ENCODE measurements around the gene SMIM5. TPM values are rescaled to one million over a fixed set of nuclear protein-coding genes. Genes with fewer than 3 reads are reported as not detected.
A peak's percentile ranks its signal among the peaks of the same experiment; 100 is the strongest.

The SMIM5 gene
- total RNA-seq, 6 donors from 2014 or later = 1.9 to 7.3 (median 3.3) TPM

- TF ChIP-seq, protein P1, sequence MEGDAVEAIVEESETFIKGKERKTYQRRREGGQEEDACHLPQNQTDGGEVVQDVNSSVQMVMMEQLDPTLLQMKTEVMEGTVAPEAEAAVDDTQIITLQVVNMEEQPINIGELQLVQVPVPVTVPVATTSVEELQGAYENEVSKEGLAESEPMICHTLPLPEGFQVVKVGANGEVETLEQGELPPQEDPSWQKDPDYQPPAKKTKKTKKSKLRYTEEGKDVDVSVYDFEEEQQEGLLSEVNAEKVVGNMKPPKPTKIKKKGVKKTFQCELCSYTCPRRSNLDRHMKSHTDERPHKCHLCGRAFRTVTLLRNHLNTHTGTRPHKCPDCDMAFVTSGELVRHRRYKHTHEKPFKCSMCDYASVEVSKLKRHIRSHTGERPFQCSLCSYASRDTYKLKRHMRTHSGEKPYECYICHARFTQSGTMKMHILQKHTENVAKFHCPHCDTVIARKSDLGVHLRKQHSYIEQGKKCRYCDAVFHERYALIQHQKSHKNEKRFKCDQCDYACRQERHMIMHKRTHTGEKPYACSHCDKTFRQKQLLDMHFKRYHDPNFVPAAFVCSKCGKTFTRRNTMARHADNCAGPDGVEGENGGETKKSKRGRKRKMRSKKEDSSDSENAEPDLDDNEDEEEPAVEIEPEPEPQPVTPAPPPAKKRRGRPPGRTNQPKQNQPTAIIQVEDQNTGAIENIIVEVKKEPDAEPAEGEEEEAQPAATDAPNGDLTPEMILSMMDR (IDR thresholded peaks at IDR 0.05) = peak; percentile 30 to 69 (median 58)
- TF ChIP-seq EP300 (IDR thresholded peaks at IDR 0.05) = no peak
- no peak for TF ChIP-seq POLR2AphosphoS5 (IDR thresholded peaks at IDR 0.05)
- no peak for TF ChIP-seq POLR2A (IDR thresholded peaks at IDR 0.05)
- Histone ChIP-seq H3K27me3 (no peaks in the 10 kb centered on the region), H3K36me3 (peaks cover 11 to 66% (median 32%) of the 10 kb centered on the region in 4 donors), H3K27ac (no peak overlapping the region), H3K9me3 (no peaks in the 10 kb centered on the region), H3K4me1 (no peaks in the 10 kb centered on the region), H3K4me3 (no peak overlapping the region)
- WGBS, 2 donors = 64 to 68% methylated on average over 6 of the region's 6 CpGs
- DNase-seq (no peak), ATAC-seq (ENCODE audit: low FRiP score in 2 of 2) (no peak)
Measured at GRCh38 chr17:75652934-75653549, 19.8 kb downstream of the SMIM5 start.

- ATAC-seq (ENCODE audit: low FRiP score in 2 of 2) = no peak
- Histone ChIP-seq H3K9me3 (no peaks in the 10 kb centered on the region), H3K36me3 (peaks cover 11 to 61% (median 27%) of the 10 kb centered on the region in 4 donors), H3K27ac (no peak overlapping the region), H3K4me3 (no peak overlapping the region), H3K4me1 (no peaks in the 10 kb centered on the region), H3K27me3 (no peaks in the 10 kb centered on the region)
- 27 to 35% methylated on average over 2 of the region's 2 CpGs for WGBS, 2 donors
- TF ChIP-seq EP300 (IDR thresholded peaks at IDR 0.05) (no peak), POLR2AphosphoS5 (IDR thresholded peaks at IDR 0.05) (no peak), POLR2A (IDR thresholded peaks at IDR 0.05) (no peak)
- TF ChIP-seq, protein P1 (IDR thresholded peaks at IDR 0.05) = no peak
- DNase-seq = no peak
Measured at GRCh38 chr17:75654176-75654575, 20.9 kb downstream of the SMIM5 start.

DNA sequence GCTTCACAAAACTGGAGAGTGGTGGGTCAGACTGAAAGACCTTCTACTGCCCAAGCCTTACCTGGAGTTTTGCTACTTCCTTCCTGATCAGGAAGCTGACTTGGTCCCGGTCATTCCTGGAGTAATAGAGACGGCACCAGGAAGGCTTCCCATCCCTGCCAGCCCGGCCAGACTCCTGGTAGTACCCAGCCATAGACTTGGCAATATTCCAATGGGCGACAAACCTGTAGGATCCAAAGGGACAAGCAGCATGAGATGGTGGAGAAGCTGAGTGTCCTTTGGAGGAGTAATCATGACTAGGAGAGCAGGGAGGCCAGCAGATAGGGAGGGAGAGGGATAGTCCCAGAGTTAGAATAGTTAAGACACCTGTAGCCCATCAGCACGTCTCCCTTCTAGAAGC is 25.0 kb downstream of the SMIM5 start:
- ATAC-seq (ENCODE audit: low FRiP score in 2 of 2) (no peak), DNase-seq (no peak)
- WGBS, 2 donors = 80 to 85% methylated on average over 5 of the region's 5 CpGs
- Histone ChIP-seq H3K27ac (no peak overlapping the region), H3K4me3 (no peak overlapping the region), H3K9me3 (no peaks in the 10 kb centered on the region), H3K27me3 (no peaks in the 10 kb centered on the region), H3K4me1 (no peaks in the 10 kb centered on the region), H3K36me3 (peaks cover 2 to 69% (median 38%) of the 10 kb centered on the region in 4 donors)
- TF ChIP-seq POLR2A (IDR thresholded peaks at IDR 0.05) = no peak
- TF ChIP-seq, protein P1 (IDR thresholded peaks at IDR 0.05) = no peak
- no peak for TF ChIP-seq POLR2AphosphoS5 (IDR thresholded peaks at IDR 0.05)
- TF ChIP-seq EP300 (IDR thresholded peaks at IDR 0.05) = no peak

- H3K27me3 ChIP-seq = no peaks in the 10 kb centered on the region
- ATAC-seq (ENCODE audit: low FRiP score in 2 of 2) (no peak), DNase-seq (no peak)
Measured at GRCh38 chr17:75661531-75661930, 28.3 kb downstream of the SMIM5 start.

DNA sequence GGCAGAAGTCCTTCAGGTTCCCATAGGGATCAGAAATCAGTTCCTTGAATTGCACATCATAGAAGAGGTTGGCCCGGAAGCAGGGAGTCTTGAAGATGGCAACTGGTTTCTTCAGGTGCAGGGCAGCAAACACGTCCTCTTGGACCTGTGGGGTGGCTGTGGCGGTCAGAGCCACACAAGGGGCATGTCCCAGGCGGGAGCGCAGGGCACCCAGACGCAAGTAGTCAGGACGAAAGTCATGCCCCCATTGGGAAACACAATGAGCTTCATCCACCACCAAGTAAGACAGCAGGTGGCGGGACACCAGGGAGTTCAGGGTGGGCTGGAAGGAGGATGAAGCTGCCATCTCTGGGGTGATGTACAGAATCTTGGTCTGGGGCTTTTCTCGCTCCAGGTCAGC is 29.3 kb downstream of the SMIM5 start:
- peak in 1 of 2 donors; percentile 41 for DNase-seq
- TF ChIP-seq, protein P1 (IDR thresholded peaks at IDR 0.05) = no peak
- TF ChIP-seq EP300 (IDR thresholded peaks at IDR 0.05) (no peak), POLR2AphosphoS5 (IDR thresholded peaks at IDR 0.05) (no peak), POLR2A (IDR thresholded peaks at IDR 0.05) (no peak)

More at GRCh38 chr17:75661531-75661930, 28.3 kb downstream of the SMIM5 start:
- Histone ChIP-seq H3K9me3 (no peaks in the 10 kb centered on the region), H3K4me1 (peaks cover 8 to 14% (median 9%) of the 10 kb centered on the region in 4 donors), H3K27ac (no peak overlapping the region), H3K4me3 (no peak overlapping the region), H3K36me3 (peaks cover 2 to 59% (median 29%) of the 10 kb centered on the region in 4 donors)
- no peak for TF ChIP-seq POLR2A (IDR thresholded peaks at IDR 0.05)
- WGBS, 2 donors = 96 to 98% methylated on average over 4 of the region's 4 CpGs

More for the DNA sequence above, 29.3 kb downstream of the SMIM5 start:
- ATAC-seq (ENCODE audit: low FRiP score in 2 of 2) = no peak
- Histone ChIP-seq H3K27me3 (no peaks in the 10 kb centered on the region), H3K27ac (no peak overlapping the region), H3K36me3 (peaks cover 2 to 52% (median 29%) of the 10 kb centered on the region in 4 donors), H3K4me1 (peaks cover 8 to 18% (median 10%) of the 10 kb centered on the region in 4 donors), H3K9me3 (no peaks in the 10 kb centered on the region), H3K4me3 (no peak overlapping the region)
- 96 to 97% methylated on average over 4 to 9 of the region's 9 CpGs for WGBS, 2 donors
